ENCODE data around the gene MICOS13. TPM values are rescaled to one million over a fixed set of nuclear protein-coding genes. Genes with fewer than 3 reads are reported as not detected.
"Not testable (repeated sequence)": the region's sequence is repeated elsewhere in the genome, so short reads cannot be mapped to it uniquely, and the experiment has no call there.

MICOS13 gene
- total RNA-seq, 2 experiments from 2014 or later: 43.5 to 48.2 TPM

GRCh38 chr19:5688262-5688881 is 8.1 kb upstream of the MICOS13 start:
- CTCF ChIA-PET: interaction anchor here (1.4 to 2.4 kb wide), 3 partner anchors 8 to 66 kb away, joined by 3 to 8 read pairs (median 5); partner anchors contain the start of genes SAFB and SAFB2
- Mint-ChIP-seq H3K4me3 (peak overlapping the region; percentile 63), H3K36me3 (ENCODE audit: low read depth) (peaks cover 21% of the 10 kb centered on the region), H3K4me1 (peaks cover 32% of the 10 kb centered on the region)
- DNase-seq, H3K9me3 Mint-ChIP-seq, POLR2A ChIA-PET, H3K27me3 Mint-ChIP-seq, H3K27ac Mint-ChIP-seq: not testable (repeated sequence)

DNA sequence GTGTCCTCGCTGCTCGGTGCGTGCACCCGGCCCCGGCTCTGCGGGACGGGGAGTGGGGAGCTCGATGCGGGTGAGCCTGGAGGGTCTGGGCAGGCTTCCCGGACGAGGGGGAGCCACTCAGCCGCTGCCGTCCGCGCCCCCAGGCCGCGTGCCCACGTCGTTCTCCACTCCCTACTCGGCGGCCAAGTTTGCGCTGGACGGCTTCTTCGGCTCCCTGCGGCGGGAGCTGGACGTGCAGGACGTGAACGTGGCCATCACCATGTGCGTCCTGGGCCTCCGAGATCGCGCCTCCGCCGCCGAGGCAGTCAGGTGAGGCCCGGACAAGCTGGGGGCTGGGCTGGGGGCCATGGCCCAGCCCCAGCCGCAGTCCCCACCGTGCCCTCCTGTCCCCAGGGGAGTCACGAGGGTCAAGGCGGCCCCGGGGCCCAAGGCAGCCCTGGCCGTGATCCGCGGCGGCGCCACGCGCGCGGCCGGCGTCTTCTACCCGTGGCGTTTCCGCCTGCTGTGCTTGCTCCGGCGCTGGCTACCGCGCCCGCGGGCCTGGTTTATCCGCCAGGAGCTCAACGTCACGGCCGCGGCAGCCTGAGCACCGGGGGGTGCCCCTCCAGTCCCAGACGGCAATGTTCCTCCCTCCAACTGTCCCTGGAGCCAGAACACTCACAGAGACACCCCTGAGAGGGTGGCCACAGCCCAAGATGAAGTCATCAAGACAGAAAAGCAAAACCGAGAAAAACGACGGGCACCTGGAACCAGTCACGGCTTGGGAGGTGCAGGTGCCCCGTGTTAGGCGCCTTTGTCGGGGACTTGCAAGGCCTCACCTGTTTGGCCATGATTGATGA is 7.3 kb upstream of the MICOS13 start:
- Mint-ChIP-seq H3K27me3 (no peaks in the 10 kb centered on the region), H3K27ac (peak overlapping the region; percentile 87), H3K36me3 (ENCODE audit: low read depth) (peaks cover 15% of the 10 kb centered on the region), H3K4me1 (peaks cover 30% of the 10 kb centered on the region), H3K9me3 (no peaks in the 10 kb centered on the region), H3K4me3 (peak overlapping the region; percentile 73)
- DNase-seq: no peak
- ChIA-PET CTCF (interaction anchor here (0.6 to 2.4 kb wide), 24 partner anchors 9 to 906 kb away, joined by 3 to 17 read pairs (median 4); partner anchors contain the start of genes CATSPERD, LONP1, NRTN and SAFB), POLR2A (interaction anchor here (0.6 kb wide), 1 partner anchor 280 kb away, joined by 3 read pairs; no protein-coding TSS in a partner anchor)

DNA sequence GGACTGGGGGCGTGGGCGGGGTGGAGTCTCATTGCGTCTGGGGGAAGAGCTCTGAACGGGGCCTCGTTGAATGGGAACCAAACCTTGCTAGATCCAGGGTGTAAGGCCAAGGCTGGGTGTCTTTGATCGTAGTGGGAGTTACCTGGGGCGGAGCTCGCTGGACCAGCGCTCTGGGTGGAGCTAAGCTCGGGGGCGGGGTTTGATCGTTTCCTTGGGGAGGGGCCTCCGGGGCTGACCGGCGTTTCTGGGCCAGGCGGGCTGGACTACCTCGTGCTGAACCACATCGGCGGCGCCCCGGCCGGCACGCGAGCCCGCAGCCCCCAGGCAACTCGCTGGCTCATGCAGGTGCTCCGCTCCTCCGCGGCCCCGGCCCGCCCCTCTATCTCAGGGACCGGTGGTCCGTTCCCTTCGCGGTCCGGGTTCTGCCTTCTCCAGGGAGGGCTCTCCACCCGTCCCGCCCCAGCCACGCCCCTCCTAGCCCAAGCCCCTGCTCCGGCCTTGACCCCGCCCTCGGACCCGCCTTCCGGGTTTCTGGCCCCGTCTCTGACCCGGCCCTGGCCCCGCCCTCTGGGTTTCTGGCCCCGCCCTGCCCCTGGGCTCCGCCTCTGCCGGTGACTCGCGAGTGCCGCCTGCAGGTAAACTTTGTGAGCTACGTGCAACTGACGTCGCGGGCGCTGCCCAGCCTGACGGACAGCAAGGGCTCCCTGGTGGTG is 6.5 kb upstream of the MICOS13 start:
- POLR2A ChIA-PET: interaction anchor here (0.6 kb wide), 1 partner anchor 281 kb away, joined by 3 read pairs; no protein-coding TSS in a partner anchor

DNA sequence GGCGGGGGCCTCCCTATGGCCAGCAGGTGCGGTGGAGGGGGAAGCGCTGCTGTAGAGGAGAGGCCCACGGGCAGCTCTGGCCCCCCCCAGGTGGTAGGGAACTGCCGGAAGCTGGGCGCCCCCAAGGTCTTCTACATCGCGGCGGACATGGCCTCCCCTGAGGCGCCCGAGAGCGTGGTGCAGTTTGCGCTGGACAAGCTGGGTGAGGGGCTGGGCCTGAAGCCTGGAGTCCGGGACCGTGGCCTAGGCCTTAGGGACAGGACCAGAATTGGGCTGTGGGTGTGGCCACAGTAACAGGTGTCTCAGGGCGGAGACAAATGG is 6.0 kb upstream of the MICOS13 start:
- Mint-ChIP-seq H3K27ac (peak overlapping the region; percentile 91), H3K4me3 (peak overlapping the region; percentile 73), H3K9me3 (no peaks in the 10 kb centered on the region), H3K27me3 (no peaks in the 10 kb centered on the region), H3K36me3 (ENCODE audit: low read depth) (peaks cover 9% of the 10 kb centered on the region), H3K4me1 (peaks cover 33% of the 10 kb centered on the region)
- CTCF ChIA-PET: interaction anchor here (0.6 to 2.4 kb wide), 14 partner anchors 10 to 142 kb away, joined by 3 to 17 read pairs (median 6); partner anchors contain the start of genes CATSPERD, LONP1, NRTN and SAFB
- no peak for DNase-seq
- POLR2A ChIA-PET: no interaction called here

More for the DNA sequence above, 6.5 kb upstream of the MICOS13 start:
- peak; percentile 97 for DNase-seq
- Mint-ChIP-seq H3K9me3 (no peaks in the 10 kb centered on the region), H3K27me3 (no peaks in the 10 kb centered on the region), H3K36me3 (ENCODE audit: low read depth) (peaks cover 9% of the 10 kb centered on the region), H3K27ac (peak overlapping the region; percentile 91), H3K4me3 (peak overlapping the region; percentile 73), H3K4me1 (peaks cover 28% of the 10 kb centered on the region)
- CTCF ChIA-PET: interaction anchor here (0.6 to 2.4 kb wide), 26 partner anchors 9 to 906 kb away, joined by 3 to 17 read pairs (median 4); partner anchors contain the start of genes CATSPERD, LONP1, NRTN and SAFB

- CTCF ChIA-PET: no interaction called here
Measured at GRCh38 chr19:5684694-5685430, 4.5 kb upstream of the MICOS13 start.

DNA sequence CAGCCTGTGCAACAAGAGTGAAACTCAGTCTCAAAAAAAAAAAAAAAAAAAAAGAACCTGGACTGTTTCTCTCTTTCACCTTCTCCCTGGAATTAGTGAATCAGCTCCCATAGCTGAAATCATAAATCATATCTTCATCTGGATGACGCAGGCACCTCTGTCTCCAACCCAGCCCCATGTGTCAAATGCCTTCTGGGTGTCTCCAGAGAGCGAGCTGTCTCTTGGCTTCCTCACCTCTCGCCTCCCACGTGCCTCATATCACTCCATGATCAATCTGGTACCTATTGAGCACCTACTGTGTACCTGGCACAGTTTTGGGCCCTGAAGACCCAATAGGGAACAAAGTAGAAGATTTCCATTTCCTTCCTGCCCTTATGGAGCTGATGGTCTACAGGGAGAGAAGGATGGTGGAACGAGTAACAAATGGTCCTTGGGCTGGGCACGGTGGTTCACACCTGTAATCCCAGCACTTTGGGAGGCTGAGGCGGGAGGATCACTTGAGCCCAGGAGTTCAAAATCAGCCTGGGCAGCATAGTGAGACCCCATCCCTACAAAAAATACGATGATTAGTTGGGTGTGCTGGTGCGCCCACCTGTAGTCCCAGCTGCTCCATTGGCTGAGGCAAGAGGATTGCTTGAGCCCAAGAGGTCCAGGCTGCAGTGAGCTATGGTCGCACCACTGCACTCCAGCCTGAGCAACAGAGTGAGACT is 3.0 kb upstream of the MICOS13 start:
- H3K27ac Mint-ChIP-seq: no peak overlapping the region
- H3K27me3 Mint-ChIP-seq: no peaks in the 10 kb centered on the region
- no peak overlapping the region for H3K4me3 Mint-ChIP-seq
- no peak for DNase-seq
- POLR2A ChIA-PET: no interaction called here
- no peaks in the 10 kb centered on the region for H3K9me3 Mint-ChIP-seq
- CTCF ChIA-PET: interaction anchor here (0.6 to 1.3 kb wide), 2 partner anchors 38 to 681 kb away, joined by 3 to 5 read pairs; partner anchors contain the start of gene CATSPERD
- H3K36me3 Mint-ChIP-seq (ENCODE audit: low read depth): no peaks in the 10 kb centered on the region
- peaks cover 34% of the 10 kb centered on the region for H3K4me1 Mint-ChIP-seq

More at GRCh38 chr19:5684694-5685430, 4.5 kb upstream of the MICOS13 start:
- no peak for DNase-seq
- Mint-ChIP-seq H3K9me3 (no peaks in the 10 kb centered on the region), H3K4me1 (peaks cover 35% of the 10 kb centered on the region), H3K27ac (no peak overlapping the region), H3K27me3 (no peaks in the 10 kb centered on the region), H3K36me3 (ENCODE audit: low read depth) (no peaks in the 10 kb centered on the region), H3K4me3 (no peak overlapping the region)
- POLR2A ChIA-PET: no interaction called here

- no peaks in the 10 kb centered on the region for H3K27me3 Mint-ChIP-seq
- POLR2A ChIA-PET: no interaction called here
- no peaks in the 10 kb centered on the region for H3K9me3 Mint-ChIP-seq
- no peak for DNase-seq
- peaks cover 30% of the 10 kb centered on the region for H3K4me1 Mint-ChIP-seq
- H3K27ac Mint-ChIP-seq: peak overlapping the region; percentile 72
- CTCF ChIA-PET: interaction anchor here (0.8 kb wide), 1 partner anchor 27 kb away, joined by 3 read pairs; no protein-coding TSS in a partner anchor
- H3K36me3 Mint-ChIP-seq (ENCODE audit: low read depth): no peaks in the 10 kb centered on the region
- peak overlapping the region; percentile 68 for H3K4me3 Mint-ChIP-seq
Measured at GRCh38 chr19:5682107-5682482, 1.8 kb upstream of the MICOS13 start.

DNA sequence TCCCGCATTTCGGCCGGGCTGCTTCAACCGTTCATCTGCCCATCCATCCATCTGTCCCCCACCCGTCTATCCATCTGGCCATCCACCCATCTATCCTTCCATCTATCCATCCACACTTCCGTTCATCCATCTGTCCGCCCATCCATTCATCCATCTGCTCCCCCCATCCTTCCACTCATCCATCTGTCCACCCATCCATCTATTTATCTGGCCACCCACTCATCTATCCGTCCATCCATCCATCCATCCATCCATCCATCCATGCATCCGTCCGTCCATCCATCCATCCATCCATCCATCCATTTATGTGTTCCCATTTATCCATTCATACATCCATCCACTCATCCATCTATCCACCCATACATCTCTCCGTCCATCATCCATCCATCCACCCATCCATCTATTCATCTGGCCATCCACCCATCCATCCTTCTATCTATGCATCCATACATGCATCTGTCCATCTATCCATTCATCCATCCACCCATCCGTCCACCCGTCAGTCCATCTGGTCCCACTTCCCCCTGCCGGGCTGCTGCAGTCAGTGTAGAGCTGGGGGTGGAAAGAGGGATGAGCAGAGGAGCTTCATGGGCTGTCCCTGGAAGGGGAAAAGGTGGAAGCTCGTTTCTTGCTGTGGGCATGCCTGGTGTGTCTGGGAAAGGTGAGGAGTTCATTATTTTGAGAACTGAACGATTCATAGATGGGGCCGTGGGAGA is 1.2 kb upstream of the MICOS13 start:
- ChIA-PET POLR2A (no interaction called here), CTCF (interaction anchor here (0.8 kb wide), 1 partner anchor 27 kb away, joined by 3 read pairs; no protein-coding TSS in a partner anchor)
- Mint-ChIP-seq H3K4me3 (peak overlapping the region; percentile 68), H3K9me3 (no peaks in the 10 kb centered on the region), H3K27me3 (no peaks in the 10 kb centered on the region), H3K36me3 (ENCODE audit: low read depth) (no peaks in the 10 kb centered on the region), H3K4me1 (peaks cover 29% of the 10 kb centered on the region), H3K27ac (peak overlapping the region; percentile 68)
- no peak for DNase-seq

GRCh38 chr19:5680084-5680436 is 256 bp downstream of the MICOS13 start:
- peak overlapping the region; percentile 91 for H3K27ac Mint-ChIP-seq
- no peak for DNase-seq
- H3K27me3 Mint-ChIP-seq: no peaks in the 10 kb centered on the region
- peak overlapping the region; percentile 95 for H3K4me3 Mint-ChIP-seq
- ChIA-PET CTCF (no interaction called here), POLR2A (no interaction called here)
- H3K36me3 Mint-ChIP-seq (ENCODE audit: low read depth): peaks cover 2% of the 10 kb centered on the region
- peaks cover 21% of the 10 kb centered on the region for H3K4me1 Mint-ChIP-seq
- H3K9me3 Mint-ChIP-seq: no peaks in the 10 kb centered on the region

DNA sequence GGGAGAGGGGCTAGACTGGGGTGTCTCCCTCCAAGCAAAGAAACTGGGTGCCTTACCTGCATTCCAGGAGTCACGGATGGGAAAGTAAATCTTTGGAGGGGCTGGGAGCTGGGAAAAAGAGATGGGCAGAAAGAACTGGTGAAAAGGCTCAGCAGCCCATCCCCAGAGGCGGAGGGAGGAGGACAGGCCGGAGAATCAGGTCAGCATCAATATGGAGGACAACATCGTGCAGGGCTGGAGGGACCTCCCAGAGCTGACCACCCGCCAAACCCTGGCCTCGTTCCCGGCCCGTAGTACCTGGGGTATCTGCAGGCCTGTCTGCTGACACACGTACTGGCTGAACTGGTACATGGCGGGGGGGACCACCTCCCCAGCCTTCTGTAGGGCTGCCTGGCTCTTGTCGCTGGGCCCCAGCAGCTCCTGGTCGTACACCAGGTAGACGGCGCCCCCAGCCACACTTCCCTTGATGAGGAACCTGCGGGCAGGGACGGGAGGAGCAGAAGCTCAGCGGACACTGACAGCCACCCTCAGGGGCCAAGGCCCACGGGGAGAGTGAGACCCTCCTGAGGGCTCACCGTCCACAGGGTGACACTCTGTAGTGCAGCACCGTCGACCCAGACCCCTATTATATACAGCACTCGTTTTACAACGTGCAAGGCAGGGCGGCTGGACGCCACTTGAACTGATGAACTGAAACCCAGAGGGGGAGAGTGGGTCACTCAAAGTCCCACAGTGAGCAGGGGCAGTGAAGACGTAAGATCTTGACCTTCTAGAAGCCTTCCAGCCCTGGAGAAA is 830 bp downstream of the MICOS13 start:
- POLR2A ChIA-PET: no interaction called here

More for the DNA sequence above, 830 bp downstream of the MICOS13 start:
- no peaks in the 10 kb centered on the region for H3K9me3 Mint-ChIP-seq
- CTCF ChIA-PET: interaction anchor here (0.7 kb wide), 1 partner anchor 10 kb away, joined by 3 read pairs; the partner anchor contains the start of gene RPL36
- peak overlapping the region; percentile 91 for H3K27ac Mint-ChIP-seq
- H3K36me3 Mint-ChIP-seq (ENCODE audit: low read depth): peaks cover 2% of the 10 kb centered on the region
- peaks cover 21% of the 10 kb centered on the region for H3K4me1 Mint-ChIP-seq
- peak overlapping the region; percentile 95 for H3K4me3 Mint-ChIP-seq
- no peaks in the 10 kb centered on the region for H3K27me3 Mint-ChIP-seq
- no peak for DNase-seq
